ENCODE measurements around the gene GRID2IP. TPM values are rescaled to one million over a fixed set of nuclear protein-coding genes. Genes with fewer than 3 reads are reported as not detected.
A peak's percentile ranks its signal among the peaks of the same experiment; 100 is the strongest.

GRID2IP gene
- total and polyA plus RNA-seq, 2 donors (not counting 1 experiment from before 2014, with no cell fraction given), result 0.72 to 1.7 TPM

DNA sequence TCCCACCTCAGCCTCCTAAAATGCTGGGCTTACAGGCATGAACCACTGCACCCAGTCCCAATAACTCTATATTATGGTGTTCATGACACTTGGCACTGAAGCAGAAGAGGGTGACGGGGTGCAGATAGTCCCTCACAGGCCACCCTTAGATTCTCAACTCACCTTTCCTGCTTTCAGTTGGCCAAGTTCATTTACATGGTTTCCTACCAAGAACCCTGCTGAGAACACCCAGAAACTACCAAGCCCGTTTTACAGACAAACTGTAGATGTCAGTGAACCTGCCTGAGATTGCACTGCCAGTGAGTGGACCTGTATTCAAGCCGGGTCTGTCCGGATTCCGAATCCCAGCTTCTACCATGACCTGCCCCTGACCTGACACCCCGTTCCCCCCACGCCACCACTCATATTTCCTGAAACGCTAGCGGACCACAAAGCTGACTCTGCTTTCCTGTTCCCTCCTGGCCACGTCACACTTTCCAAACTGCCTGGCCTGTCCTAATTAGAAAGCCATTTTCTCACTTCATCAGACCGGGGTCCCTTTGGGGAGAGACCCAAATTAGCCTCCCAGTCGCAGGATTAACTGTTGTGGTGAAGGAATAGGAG, 17.3 kb downstream of the GRID2IP start:
- Mint-ChIP-seq H3K4me1 (peaks cover 16% of the 10 kb centered on the region), H3K4me3 (peak overlapping the region; percentile 23), H3K27me3 (peaks cover 22% of the 10 kb centered on the region), H3K27ac (no peak overlapping the region), H3K9me3 (ENCODE audit: insufficient read depth) (no peaks in the 10 kb centered on the region)
- no peak for DNase-seq
- H3K36me3 ChIP-seq (replicated peaks in 1 of 2; ENCODE audit: control extremely low read depth in 1 of 2, control insufficient read depth in 1 of 2, extremely low read depth in 1 of 2, insufficient read depth in 2 of 2, low read length in 1 of 2), result no peaks in the 10 kb centered on the region
- no peak overlapping the region for H3K9ac ChIP-seq (ENCODE audit: low read length)
- no peak overlapping the region for H2AFZ ChIP-seq (ENCODE audit: insufficient read depth, low read depth, low read length, poor library complexity, severe bottlenecking)
- ATAC-seq (ENCODE audit: low read depth), result no peak
- H3K79me2 ChIP-seq (ENCODE audit: control insufficient read depth, insufficient read depth, low read length), result no peaks in the 10 kb centered on the region
- no peaks in the 10 kb centered on the region for H3K9me3 ChIP-seq (ENCODE audit: control extremely low read depth in 1 of 3, control insufficient read depth in 2 of 3, insufficient read depth in 1 of 3, low read length in 2 of 3)
- peaks cover 17 to 29% of the 10 kb centered on the region in 2 donors for H3K4me1 ChIP-seq (ENCODE audit: control insufficient read depth in 2 of 2, insufficient read depth in 2 of 2, low read length in 2 of 2)
- WGBS (ENCODE audit: insufficient coverage), result 10% methylated on average over 9 of the region's 12 CpGs
- intact Hi-C loops (cut with micrococcal nuclease), result no loop called here
- no peaks in the 10 kb centered on the region for H4K20me1 ChIP-seq (ENCODE audit: control insufficient read depth, insufficient read depth, low read length, poor library complexity, severe bottlenecking)
- CTCF ChIA-PET, result no interaction called here
- H3K4me2 ChIP-seq (replicated peaks; ENCODE audit: low read depth, low read length, poor library complexity, severe bottlenecking), result no peak overlapping the region
- TF ChIP-seq EZH2 (IDR thresholded peaks at IDR 0.05; ENCODE audit: borderline replicate concordance, insufficient read depth, low read depth, low read length, poor library complexity, severe bottlenecking), result no peak
- TF ChIP-seq, protein P1, sequence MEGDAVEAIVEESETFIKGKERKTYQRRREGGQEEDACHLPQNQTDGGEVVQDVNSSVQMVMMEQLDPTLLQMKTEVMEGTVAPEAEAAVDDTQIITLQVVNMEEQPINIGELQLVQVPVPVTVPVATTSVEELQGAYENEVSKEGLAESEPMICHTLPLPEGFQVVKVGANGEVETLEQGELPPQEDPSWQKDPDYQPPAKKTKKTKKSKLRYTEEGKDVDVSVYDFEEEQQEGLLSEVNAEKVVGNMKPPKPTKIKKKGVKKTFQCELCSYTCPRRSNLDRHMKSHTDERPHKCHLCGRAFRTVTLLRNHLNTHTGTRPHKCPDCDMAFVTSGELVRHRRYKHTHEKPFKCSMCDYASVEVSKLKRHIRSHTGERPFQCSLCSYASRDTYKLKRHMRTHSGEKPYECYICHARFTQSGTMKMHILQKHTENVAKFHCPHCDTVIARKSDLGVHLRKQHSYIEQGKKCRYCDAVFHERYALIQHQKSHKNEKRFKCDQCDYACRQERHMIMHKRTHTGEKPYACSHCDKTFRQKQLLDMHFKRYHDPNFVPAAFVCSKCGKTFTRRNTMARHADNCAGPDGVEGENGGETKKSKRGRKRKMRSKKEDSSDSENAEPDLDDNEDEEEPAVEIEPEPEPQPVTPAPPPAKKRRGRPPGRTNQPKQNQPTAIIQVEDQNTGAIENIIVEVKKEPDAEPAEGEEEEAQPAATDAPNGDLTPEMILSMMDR (IDR thresholded peaks at IDR 0.05), result no peak
- no peak overlapping the region for H3K4me3 ChIP-seq (ENCODE audit: control extremely low read depth in 1 of 5, extremely low read depth in 1 of 5, insufficient read depth in 1 of 5, low read depth in 2 of 5, low read length in 4 of 5)
- H3K27me3 ChIP-seq (replicated peaks in 1 of 4; ENCODE audit: control extremely low read depth in 1 of 4, control insufficient read depth in 3 of 4, insufficient read depth in 4 of 4, low read length in 3 of 4), result peaks cover 0 to 34% (median 8%) of the 10 kb centered on the region in 4 experiments
- no peak overlapping the region for H3K27ac ChIP-seq (ENCODE audit: low read length in 2 of 2)
- POLR2A ChIA-PET, result no interaction called here

DNA sequence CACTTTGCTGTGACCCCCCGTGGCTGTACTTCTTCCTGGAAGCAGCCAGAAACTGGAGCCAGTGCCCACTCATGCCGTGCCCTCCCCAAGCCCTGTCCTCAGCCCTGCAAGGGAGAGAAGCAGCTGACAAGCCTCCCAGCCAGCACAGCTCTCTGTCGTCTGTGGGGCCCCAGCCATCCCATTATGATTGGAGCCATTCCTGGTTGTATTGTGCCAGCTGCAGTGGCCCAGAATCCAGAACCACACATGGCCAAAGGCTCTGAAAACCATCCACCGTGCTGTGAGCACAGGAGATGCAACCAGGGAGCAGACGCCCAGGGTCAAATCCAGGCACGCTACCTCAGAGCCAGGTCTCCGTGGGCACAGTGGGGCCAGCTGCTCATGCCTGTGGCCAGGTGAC, 18.7 kb downstream of the GRID2IP start:
- Histone ChIP-seq H3K27ac (ENCODE audit: low read length in 2 of 2) (no peak overlapping the region), H3K36me3 (replicated peaks in 1 of 2; ENCODE audit: control extremely low read depth in 1 of 2, control insufficient read depth in 1 of 2, extremely low read depth in 1 of 2, insufficient read depth in 2 of 2, low read length in 1 of 2) (no peaks in the 10 kb centered on the region), H3K4me2 (replicated peaks; ENCODE audit: low read depth, low read length, poor library complexity, severe bottlenecking) (no peak overlapping the region), H3K9me3 (ENCODE audit: control extremely low read depth in 1 of 3, control insufficient read depth in 2 of 3, insufficient read depth in 1 of 3, low read length in 2 of 3) (no peaks in the 10 kb centered on the region), H3K79me2 (ENCODE audit: control insufficient read depth, insufficient read depth, low read length) (no peaks in the 10 kb centered on the region), H3K9ac (ENCODE audit: low read length) (no peak overlapping the region), H4K20me1 (ENCODE audit: control insufficient read depth, insufficient read depth, low read length, poor library complexity, severe bottlenecking) (no peaks in the 10 kb centered on the region), H3K4me3 (ENCODE audit: control extremely low read depth in 1 of 5, extremely low read depth in 1 of 5, insufficient read depth in 1 of 5, low read depth in 2 of 5, low read length in 4 of 5) (no peak overlapping the region), H3K4me1 (ENCODE audit: control insufficient read depth in 2 of 2, insufficient read depth in 2 of 2, low read length in 2 of 2) (peaks cover 17 to 29% of the 10 kb centered on the region in 2 donors), H2AFZ (ENCODE audit: insufficient read depth, low read depth, low read length, poor library complexity, severe bottlenecking) (no peak overlapping the region), H3K27me3 (replicated peaks in 1 of 4; ENCODE audit: control extremely low read depth in 1 of 4, control insufficient read depth in 3 of 4, insufficient read depth in 4 of 4, low read length in 3 of 4) (peaks cover 0 to 37% (median 7%) of the 10 kb centered on the region in 4 experiments)
- Mint-ChIP-seq H3K4me3 (peak overlapping the region; percentile 89), H3K4me1 (peaks cover 17% of the 10 kb centered on the region), H3K9me3 (ENCODE audit: insufficient read depth) (no peaks in the 10 kb centered on the region), H3K27me3 (peaks cover 18% of the 10 kb centered on the region), H3K27ac (no peak overlapping the region)
- POLR2A ChIA-PET, result no interaction called here
- 87% methylated on average over 7 of the region's 7 CpGs for WGBS (ENCODE audit: insufficient coverage)
- TF ChIP-seq, protein P1 (IDR thresholded peaks at IDR 0.05), result no peak
- no peak for TF ChIP-seq EZH2 (IDR thresholded peaks at IDR 0.05; ENCODE audit: borderline replicate concordance, insufficient read depth, low read depth, low read length, poor library complexity, severe bottlenecking)
- intact Hi-C loops (cut with micrococcal nuclease), result no loop called here
- CTCF ChIA-PET, result interaction anchor here (0.6 kb wide), 1 partner anchor 43 kb away, joined by 4 read pairs; no protein-coding TSS in a partner anchor
- DNase-seq (no peak), ATAC-seq (ENCODE audit: low read depth) (no peak)

All from B cell (primary cell).